ENCODE results near the gene MUC12. TPM values are rescaled to one million over a fixed set of nuclear protein-coding genes. Genes with fewer than 3 reads are reported as not detected.
A peak's percentile ranks its signal among the peaks of the same experiment; 100 is the strongest.
"Not testable (repeated sequence)": the region's sequence is repeated elsewhere in the genome, so short reads cannot be mapped to it uniquely, and the experiment has no call there.

MUC12 gene, protein sequence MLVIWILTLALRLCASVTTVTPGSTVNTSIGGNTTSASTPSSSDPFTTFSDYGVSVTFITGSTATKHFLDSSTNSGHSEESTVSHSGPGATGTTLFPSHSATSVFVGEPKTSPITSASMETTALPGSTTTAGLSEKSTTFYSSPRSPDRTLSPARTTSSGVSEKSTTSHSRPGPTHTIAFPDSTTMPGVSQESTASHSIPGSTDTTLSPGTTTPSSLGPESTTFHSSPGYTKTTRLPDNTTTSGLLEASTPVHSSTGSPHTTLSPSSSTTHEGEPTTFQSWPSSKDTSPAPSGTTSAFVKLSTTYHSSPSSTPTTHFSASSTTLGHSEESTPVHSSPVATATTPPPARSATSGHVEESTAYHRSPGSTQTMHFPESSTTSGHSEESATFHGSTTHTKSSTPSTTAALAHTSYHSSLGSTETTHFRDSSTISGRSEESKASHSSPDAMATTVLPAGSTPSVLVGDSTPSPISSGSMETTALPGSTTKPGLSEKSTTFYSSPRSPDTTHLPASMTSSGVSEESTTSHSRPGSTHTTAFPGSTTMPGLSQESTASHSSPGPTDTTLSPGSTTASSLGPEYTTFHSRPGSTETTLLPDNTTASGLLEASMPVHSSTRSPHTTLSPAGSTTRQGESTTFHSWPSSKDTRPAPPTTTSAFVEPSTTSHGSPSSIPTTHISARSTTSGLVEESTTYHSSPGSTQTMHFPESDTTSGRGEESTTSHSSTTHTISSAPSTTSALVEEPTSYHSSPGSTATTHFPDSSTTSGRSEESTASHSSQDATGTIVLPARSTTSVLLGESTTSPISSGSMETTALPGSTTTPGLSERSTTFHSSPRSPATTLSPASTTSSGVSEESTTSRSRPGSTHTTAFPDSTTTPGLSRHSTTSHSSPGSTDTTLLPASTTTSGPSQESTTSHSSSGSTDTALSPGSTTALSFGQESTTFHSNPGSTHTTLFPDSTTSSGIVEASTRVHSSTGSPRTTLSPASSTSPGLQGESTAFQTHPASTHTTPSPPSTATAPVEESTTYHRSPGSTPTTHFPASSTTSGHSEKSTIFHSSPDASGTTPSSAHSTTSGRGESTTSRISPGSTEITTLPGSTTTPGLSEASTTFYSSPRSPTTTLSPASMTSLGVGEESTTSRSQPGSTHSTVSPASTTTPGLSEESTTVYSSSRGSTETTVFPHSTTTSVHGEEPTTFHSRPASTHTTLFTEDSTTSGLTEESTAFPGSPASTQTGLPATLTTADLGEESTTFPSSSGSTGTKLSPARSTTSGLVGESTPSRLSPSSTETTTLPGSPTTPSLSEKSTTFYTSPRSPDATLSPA (N-terminal part only)
- under 1 TPM; 0.01 to 0.38 (median 0.06) TPM for polyA plus RNA-seq (ENCODE audit: insufficient read length in 3 of 3)
- long read RNA-seq, donor 1, partial matches to known transcripts = 0 of 1 reads
- long read RNA-seq, donor 1, other reads (novel, unspliced or antisense) = 0 of 1 reads
- long read RNA-seq, donor 2 = 0 reads
- long read RNA-seq, donor 3 = 0 reads
- long read RNA-seq, donor 4 = 0 reads
- long read RNA-seq, donor 5, partial matches to known transcripts = 0 of 1 reads
- long read RNA-seq, donor 5, other reads (novel, unspliced or antisense) = 0 of 1 reads
- long read RNA-seq, donor 6 = 0 reads
- long read RNA-seq, donor 7 = 0 reads
- long read RNA-seq, donor 8, partial matches to known transcripts = 0 of 2 reads
- long read RNA-seq, donor 8, other reads (novel, unspliced or antisense) = 0 of 2 reads
- long read RNA-seq, donor 9 = 0 reads
- long read RNA-seq, donor 10 = 0 reads
- long read RNA-seq, donor 11 = 0 reads
- long read RNA-seq, donor 12 = 0 reads
- long read RNA-seq, donor 13 = 0 reads
- long read RNA-seq, donor 14, partial matches to known transcripts = 0 of 1 reads
- long read RNA-seq, donor 14, other reads (novel, unspliced or antisense) = 0 of 1 reads
- long read RNA-seq, donor 15 = 0 reads
- long read RNA-seq, donor 16 = 0 reads

DNA sequence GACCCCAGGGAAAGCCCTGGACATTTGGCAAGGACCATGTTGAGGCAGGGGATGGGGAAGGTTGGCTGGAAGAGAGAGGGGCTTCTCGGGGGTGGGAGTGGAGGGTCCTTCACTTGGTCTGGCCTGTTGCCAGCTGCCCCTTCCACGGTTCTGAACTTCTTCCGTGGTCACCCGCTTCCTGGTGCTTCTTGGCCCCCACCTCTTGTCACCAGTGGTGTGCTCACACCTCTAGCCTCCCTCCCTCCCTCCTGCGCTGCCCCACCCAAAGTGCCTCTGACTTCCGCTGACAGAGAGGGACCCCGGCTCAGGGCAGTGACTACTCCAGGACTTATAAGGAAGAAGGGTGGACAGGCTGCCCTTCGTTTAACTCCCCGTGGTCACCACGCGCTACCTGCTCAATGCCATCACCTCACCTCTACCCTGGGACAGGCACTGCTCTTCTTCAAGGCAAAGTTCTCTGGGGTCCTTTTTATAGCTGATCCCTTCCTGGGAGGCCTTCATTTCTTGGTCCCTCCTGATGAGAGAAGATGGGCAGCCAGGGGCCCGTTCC, at the start of gene MUC12:
MUC12 (plus strand) TSS at position 500 of the 550 bp plus-strand sequence. CDS start 58 bp downstream, outside the sequence.
- DNase-seq = no peak

- not testable (repeated sequence) for DNase-seq
These were observed 49.5 kb upstream of the MUC12 start for GRCh38 chr7:100919779-100920437.

GRCh38 chr7:100921039-100921438, 48.3 kb upstream of the MUC12 start:
- no peak for DNase-seq

DNA sequence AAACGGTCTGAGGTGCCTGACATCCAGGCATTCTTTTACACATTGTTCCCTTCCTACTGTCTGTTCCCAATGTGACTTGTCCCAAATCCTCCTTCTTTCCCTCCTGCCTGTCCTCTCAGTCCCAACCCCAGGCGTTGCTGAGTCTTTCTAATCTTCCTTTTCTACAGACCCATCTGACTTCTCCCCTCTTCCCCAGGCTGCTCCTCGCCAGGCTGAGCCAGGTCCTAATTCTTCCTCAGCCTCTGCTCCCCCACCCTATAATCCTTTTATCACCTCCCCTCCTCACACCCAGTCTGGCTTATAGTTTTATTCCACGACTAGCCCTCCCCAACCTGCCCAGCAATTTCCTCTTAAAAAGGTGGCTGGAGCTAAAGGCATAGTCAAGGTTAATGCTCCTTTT, 45.7 kb upstream of the MUC12 start:
- not testable (repeated sequence) for DNase-seq

DNA sequence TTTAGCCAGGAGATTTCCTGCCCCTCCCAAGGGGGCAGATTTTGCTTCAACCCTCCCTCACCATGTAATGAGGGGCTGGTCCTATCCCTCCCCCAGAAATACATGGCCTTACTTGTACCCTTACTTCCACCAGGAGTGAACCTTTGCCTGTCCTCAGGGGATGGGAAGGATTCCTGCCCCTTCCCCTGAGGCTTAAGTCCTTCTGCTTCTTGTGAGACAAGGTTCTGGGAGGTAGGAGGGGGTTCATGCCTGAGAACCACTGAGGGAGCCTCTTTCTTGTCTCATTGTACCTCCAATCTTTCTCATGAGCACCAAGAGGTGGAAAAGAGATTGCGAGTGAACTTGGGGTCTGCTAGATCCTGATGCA, 39.6 kb upstream of the MUC12 start:
- DNase-seq = no peak

DNA sequence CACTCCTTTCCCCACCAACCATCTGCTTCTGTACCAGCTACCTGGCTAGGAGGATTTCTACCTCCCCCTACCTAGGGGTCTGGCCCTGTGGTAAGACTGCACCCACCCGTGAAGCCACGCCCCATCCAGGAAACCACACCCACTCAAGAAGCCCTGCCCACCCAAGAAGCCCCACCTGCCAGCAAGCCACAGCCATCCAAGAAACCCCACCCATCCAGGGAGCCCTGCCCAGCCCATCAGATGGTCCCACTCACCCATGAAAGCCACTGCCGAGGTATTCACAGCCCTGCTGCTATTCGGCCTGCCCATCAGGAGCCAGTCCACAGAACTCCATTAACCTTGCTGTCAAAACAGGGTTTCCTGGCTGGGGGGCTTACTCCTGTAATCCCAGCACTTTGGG, 35.6 kb upstream of the MUC12 start:
- no peak for DNase-seq

- DNase-seq = not testable (repeated sequence)
These were observed 34.0 kb upstream of the MUC12 start for GRCh38 chr7:100935381-100935780.

DNA sequence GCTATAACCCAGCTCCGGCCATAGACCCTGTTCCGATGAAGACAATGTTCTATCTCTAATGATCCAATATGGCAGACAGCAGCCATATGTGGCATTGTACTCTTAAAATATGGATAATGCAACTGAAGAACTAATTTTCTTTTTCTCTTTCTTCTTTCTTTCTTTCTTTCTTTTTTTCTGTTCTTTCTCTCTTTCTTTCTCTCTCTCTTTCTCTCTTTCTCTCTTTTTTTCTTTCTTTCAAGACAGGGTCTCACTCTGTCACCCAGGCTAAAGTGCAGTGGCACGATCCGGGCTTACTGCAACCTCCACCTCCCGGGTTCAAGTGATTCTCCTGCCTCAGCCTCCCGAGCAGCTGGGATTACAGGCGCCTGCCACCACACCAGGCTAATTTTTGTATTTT, 33.2 kb upstream of the MUC12 start:
- DNase-seq = not testable (repeated sequence)

- DNase-seq = peak; percentile 39
These were observed 27.2 kb upstream of the MUC12 start for GRCh38 chr7:100942045-100942774.

DNA sequence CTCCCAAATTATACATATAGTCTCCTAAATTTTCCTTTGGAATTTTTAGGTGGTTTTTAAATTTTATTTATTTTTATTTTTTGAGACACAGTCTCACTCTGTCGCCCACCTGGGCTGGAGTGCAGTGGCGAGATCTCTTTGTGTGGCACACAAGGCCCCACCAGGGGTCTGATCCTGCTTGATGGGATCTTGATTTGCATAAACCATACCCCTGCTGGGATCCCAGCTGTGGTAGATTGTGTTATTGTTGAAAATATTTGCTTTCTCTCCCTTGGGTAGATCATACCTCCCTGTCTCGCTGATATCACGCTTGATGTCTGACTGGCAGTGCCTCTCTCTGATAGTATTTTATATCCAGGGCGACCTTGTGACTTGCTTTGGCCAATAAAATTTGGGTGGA, 25.7 kb upstream of the MUC12 start:
- no peak for DNase-seq

GRCh38 chr7:100944138-100944537, 25.2 kb upstream of the MUC12 start:
- no peak for DNase-seq

- DNase-seq = no peak
These were observed 23.3 kb upstream of the MUC12 start for GRCh38 chr7:100946111-100946510.

DNA sequence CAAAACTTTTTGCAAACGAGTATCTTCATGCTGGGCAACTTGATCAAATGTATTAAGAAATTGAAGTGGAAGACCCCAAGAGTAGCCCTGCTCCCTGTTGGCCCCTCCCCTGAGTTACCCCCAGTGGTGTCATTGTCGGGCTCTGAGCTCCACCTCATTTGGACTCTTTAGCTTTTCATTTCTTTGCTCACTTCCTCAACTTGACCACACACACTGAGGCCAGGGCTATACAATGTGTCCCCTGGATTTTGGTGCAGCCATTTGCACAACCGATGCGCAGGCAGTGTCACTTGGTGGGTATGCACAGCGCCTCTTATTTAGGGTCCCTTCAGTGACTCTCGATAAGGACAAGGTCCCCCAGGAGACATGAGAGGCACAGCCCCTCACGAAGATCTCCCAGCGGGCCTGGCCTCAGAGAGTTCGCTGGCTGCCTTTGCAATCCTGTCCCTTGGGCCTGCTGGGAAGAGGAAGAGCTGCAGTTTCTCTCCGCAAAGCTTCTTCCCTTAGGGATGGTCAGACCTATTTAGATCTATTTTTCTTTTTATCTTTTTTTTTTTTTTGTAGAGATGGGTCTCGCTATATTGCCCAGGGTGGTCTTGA, 22.5 kb upstream of the MUC12 start:
- DNase-seq = no peak

- DNase-seq = no peak
These were observed 21.6 kb upstream of the MUC12 start for GRCh38 chr7:100947792-100948191.

- no peak for DNase-seq
These were observed 20.0 kb upstream of the MUC12 start, which contains the start of gene MUC3A for GRCh38 chr7:100949227-100949932. Gene MUC3A, plus strand, starts transcription at chr7:100949534. Its CDS starts 91 bp downstream, at chr7:100949625.

DNA sequence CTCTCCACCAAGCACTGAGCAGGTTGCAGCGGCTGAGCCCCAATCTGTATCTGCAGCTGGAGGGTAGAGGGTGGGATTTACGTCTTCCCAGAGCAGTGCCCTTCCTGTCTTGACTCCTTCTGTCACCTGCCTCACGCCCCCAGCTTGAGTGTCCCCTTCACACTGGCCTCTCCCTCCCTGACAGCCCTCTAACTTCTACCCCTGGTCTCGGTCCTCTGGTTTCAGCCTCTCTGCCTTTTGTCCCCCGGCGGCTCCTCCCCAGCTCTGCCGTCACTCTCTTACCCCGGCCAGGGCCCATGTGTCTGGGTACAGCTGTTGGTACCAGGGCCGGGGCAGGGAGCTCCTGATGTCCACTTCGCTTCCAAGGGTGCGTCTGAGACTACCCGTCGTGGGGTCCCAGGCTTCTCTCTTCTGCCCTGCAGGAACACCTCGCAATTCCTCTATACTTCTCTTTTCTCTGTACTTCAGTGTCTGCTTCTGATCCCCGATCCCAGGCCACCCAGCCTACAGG, 19.4 kb upstream of the MUC12 start:
- DNase-seq = no peak

GRCh38 chr7:100951172-100951571, 18.2 kb upstream of the MUC12 start:
- no peak for DNase-seq
